Muscle layer of colon (tissue), 2 donors: Measurements from ENCODE around the gene ADGRA1.

ENCODE experiments used
- H3K27ac ChIP-seq: one replicate; pipeline ENCODE4 v1.7.0; 2013; ENCODE audit warnings: low read depth, mild to moderate bottlenecking, low read length, moderate library complexity
- H3K27me3 ChIP-seq, 2 donors: one replicate each; pipeline ENCODE4 v1.7.0; 2013; ENCODE audit warnings: low read length in 2 of 2, mild to moderate bottlenecking in 2 of 2; ENCODE audit not compliant: insufficient read depth in 2 of 2, control insufficient read depth in 1 of 2
- H3K36me3 ChIP-seq: one replicate; pipeline ENCODE4 v1.7.0; 2013; ENCODE audit warnings: mild to moderate bottlenecking, low read length; ENCODE audit not compliant: insufficient read depth
- H3K4me1 ChIP-seq: one replicate; pipeline ENCODE4 v1.7.0; 2013; ENCODE audit warnings: mild to moderate bottlenecking, low read length; ENCODE audit not compliant: insufficient read depth
- H3K4me3 ChIP-seq, 2 donors: one replicate each; pipeline ENCODE4 v1.7.0; 2013; ENCODE audit warnings: low read length in 2 of 2, low read depth in 1 of 2, mild to moderate bottlenecking in 1 of 2, moderate library complexity in 1 of 2
- H3K9ac ChIP-seq: one replicate; pipeline ENCODE4 v1.7.0; 2013; ENCODE audit warnings: low read length
- H3K9me3 ChIP-seq: one replicate; pipeline ENCODE4 v1.7.0; 2013; ENCODE audit warnings: mild to moderate bottlenecking, low read length
- donor health status: abdominal sarcoma.
- donor health status: Adenocarcinoma of cecum.

Gene ADGRA1

GRCh38 chr10:133176546-133176945 is 88.8 kb downstream of the ADGRA1 start:
- no peak overlapping the region for H3K4me3 ChIP-seq

GRCh38 chr10:133177380-133178157 is 89.8 kb downstream of the ADGRA1 start:
- Histone ChIP-seq H3K36me3 (no peaks in the 10 kb centered on the region), H3K4me3 (no peak overlapping the region)

More at GRCh38 chr10:133176546-133176945, 88.8 kb downstream of the ADGRA1 start:
- H3K4me1 ChIP-seq = no peaks in the 10 kb centered on the region
- H3K27ac ChIP-seq = no peak overlapping the region
- H3K9me3 ChIP-seq = no peaks in the 10 kb centered on the region
- H3K27me3 ChIP-seq = peaks cover 0 to 4% of the 10 kb centered on the region in 2 donors
- H3K36me3 ChIP-seq = no peaks in the 10 kb centered on the region
- no peak overlapping the region for H3K9ac ChIP-seq

GRCh38 chr10:133178357-133179127 is 90.8 kb downstream of the ADGRA1 start:
- H3K27ac ChIP-seq = no peak overlapping the region
- H3K9me3 ChIP-seq = no peaks in the 10 kb centered on the region
- H3K4me3 ChIP-seq = no peak overlapping the region
- H3K4me1 ChIP-seq = no peaks in the 10 kb centered on the region
- H3K36me3 ChIP-seq = no peaks in the 10 kb centered on the region
- peaks cover 0 to 4% of the 10 kb centered on the region in 2 donors for H3K27me3 ChIP-seq
- H3K9ac ChIP-seq = no peak overlapping the region

More at GRCh38 chr10:133177380-133178157, 89.8 kb downstream of the ADGRA1 start:
- Histone ChIP-seq H3K27me3 (peaks cover 0 to 4% of the 10 kb centered on the region in 2 donors), H3K9ac (no peak overlapping the region), H3K27ac (no peak overlapping the region), H3K4me1 (no peaks in the 10 kb centered on the region), H3K9me3 (no peaks in the 10 kb centered on the region)

- no peak overlapping the region for H3K4me3 ChIP-seq
- no peak overlapping the region for H3K9ac ChIP-seq
- H3K27me3 ChIP-seq = peaks cover 0 to 4% of the 10 kb centered on the region in 2 donors
- no peaks in the 10 kb centered on the region for H3K36me3 ChIP-seq
- H3K27ac ChIP-seq = no peak overlapping the region
- H3K4me1 ChIP-seq = no peaks in the 10 kb centered on the region
- no peaks in the 10 kb centered on the region for H3K9me3 ChIP-seq
Measured at GRCh38 chr10:133179128-133179520, 91.4 kb downstream of the ADGRA1 start.

- Histone ChIP-seq H3K4me1 (no peaks in the 10 kb centered on the region), H3K27me3 (peaks cover 0 to 4% of the 10 kb centered on the region in 2 donors), H3K27ac (no peak overlapping the region), H3K36me3 (no peaks in the 10 kb centered on the region), H3K9me3 (no peaks in the 10 kb centered on the region), H3K9ac (no peak overlapping the region), H3K4me3 (no peak overlapping the region)
Measured at GRCh38 chr10:133179651-133180050, 91.9 kb downstream of the ADGRA1 start.

- Histone ChIP-seq H3K36me3 (no peaks in the 10 kb centered on the region), H3K4me1 (no peaks in the 10 kb centered on the region), H3K4me3 (no peak overlapping the region), H3K27me3 (peaks cover 0 to 4% of the 10 kb centered on the region in 2 donors), H3K9ac (no peak overlapping the region), H3K9me3 (no peaks in the 10 kb centered on the region), H3K27ac (no peak overlapping the region)
Measured at GRCh38 chr10:133180192-133180964, 92.7 kb downstream of the ADGRA1 start.

- Histone ChIP-seq H3K9ac (no peak overlapping the region), H3K4me1 (no peaks in the 10 kb centered on the region), H3K9me3 (no peaks in the 10 kb centered on the region), H3K36me3 (no peaks in the 10 kb centered on the region), H3K27ac (no peak overlapping the region), H3K27me3 (peaks cover 0 to 4% of the 10 kb centered on the region in 2 donors), H3K4me3 (no peak overlapping the region)
Measured at GRCh38 chr10:133180965-133181639, 93.4 kb downstream of the ADGRA1 start.
